Measurements from ENCODE around the gene ANXA3. TPM values are rescaled to one million over a fixed set of nuclear protein-coding genes. Genes with fewer than 3 reads are reported as not detected.

The ANXA3 gene
- total RNA-seq, 2 experiments from 2014 or later, result not detected

DNA sequence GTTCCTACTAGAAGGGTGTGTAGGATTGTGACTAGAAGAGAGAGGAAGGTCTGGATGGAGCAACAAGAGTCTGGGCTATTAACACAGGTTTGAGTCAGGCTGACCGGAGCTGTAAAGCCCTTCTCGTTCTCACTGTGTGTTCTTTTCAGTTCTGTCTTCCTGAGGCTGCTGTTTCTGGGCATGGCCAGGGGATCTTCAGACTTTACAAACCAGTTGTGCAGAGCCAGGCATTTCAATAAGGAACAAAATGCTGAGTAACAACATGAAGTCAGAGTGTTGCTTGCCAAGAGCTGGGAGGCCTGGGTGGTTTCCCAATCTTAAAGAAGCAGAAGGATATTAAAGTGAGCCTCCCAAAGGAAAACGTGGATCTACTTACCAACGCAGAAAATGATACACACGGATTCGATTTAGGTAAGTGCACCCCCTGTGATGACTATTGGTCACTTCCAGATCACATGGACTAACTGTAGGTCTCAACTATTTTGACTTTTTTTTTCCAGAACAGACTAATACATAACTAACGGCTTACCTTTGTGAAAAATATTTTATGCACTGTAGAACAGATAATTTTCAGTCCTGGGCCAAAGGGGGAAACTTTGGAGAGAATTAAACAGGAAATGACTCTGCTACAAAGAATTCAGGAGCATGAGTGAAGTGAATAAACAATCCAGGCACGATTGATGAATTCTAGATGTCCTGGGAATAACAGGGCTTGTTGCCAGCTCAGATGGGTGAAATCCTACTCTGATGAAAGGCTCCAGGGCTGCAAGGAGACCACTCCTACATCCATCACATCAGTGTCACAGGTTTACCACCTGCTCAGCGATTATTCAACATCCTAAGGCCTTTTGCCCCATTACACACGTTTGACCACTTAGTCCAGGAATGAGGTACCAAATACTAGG is 94.5 kb downstream of the ANXA3 start:
- no peaks in the 10 kb centered on the region for H3K4me1 Mint-ChIP-seq (ENCODE audit: low read depth)
- H3K9me3 Mint-ChIP-seq, result no peaks in the 10 kb centered on the region
- no peaks in the 10 kb centered on the region for H3K27me3 Mint-ChIP-seq
- H3K27ac Mint-ChIP-seq, result no peak overlapping the region
- H3K4me3 Mint-ChIP-seq, result no peak overlapping the region
- H3K36me3 Mint-ChIP-seq, result no peaks in the 10 kb centered on the region
- CTCF ChIA-PET, result interaction anchor here (1.4 to 2.5 kb wide), 6 partner anchors 8 to 218 kb away, joined by 3 to 14 read pairs (median 6); no protein-coding TSS in a partner anchor
- POLR2A ChIA-PET, result no interaction called here
- no peak for DNase-seq
- intact Hi-C loops (cut with micrococcal nuclease), result no loop called here

GRCh38 chr4:78647272-78647671 is 95.7 kb downstream of the ANXA3 start:
- no peak overlapping the region for H3K27ac Mint-ChIP-seq
- H3K4me1 Mint-ChIP-seq (ENCODE audit: low read depth), result no peaks in the 10 kb centered on the region
- DNase-seq, result no peak
- no peaks in the 10 kb centered on the region for H3K36me3 Mint-ChIP-seq
- ChIA-PET POLR2A (no interaction called here), CTCF (no interaction called here)
- no peak overlapping the region for H3K4me3 Mint-ChIP-seq
- no peaks in the 10 kb centered on the region for H3K27me3 Mint-ChIP-seq
- H3K9me3 Mint-ChIP-seq, result no peaks in the 10 kb centered on the region
- intact Hi-C loops (cut with micrococcal nuclease), result no loop called here

GRCh38 chr4:78648640-78649363 is 97.2 kb downstream of the ANXA3 start:
- no peaks in the 10 kb centered on the region for H3K36me3 Mint-ChIP-seq
- H3K27ac Mint-ChIP-seq, result no peak overlapping the region
- no peak for DNase-seq
- ChIA-PET POLR2A (no interaction called here), CTCF (no interaction called here)
- intact Hi-C loops (cut with micrococcal nuclease), result no loop called here
- H3K4me3 Mint-ChIP-seq, result no peak overlapping the region
- H3K4me1 Mint-ChIP-seq (ENCODE audit: low read depth), result no peaks in the 10 kb centered on the region
- no peaks in the 10 kb centered on the region for H3K9me3 Mint-ChIP-seq
- H3K27me3 Mint-ChIP-seq, result no peaks in the 10 kb centered on the region

- no peaks in the 10 kb centered on the region for H3K27me3 Mint-ChIP-seq
- POLR2A ChIA-PET, result interaction anchor here (1.3 kb wide), 1 partner anchor 229 kb away, joined by 3 read pairs; no protein-coding TSS in a partner anchor
- CTCF ChIA-PET, result no interaction called here
- intact Hi-C loops (cut with micrococcal nuclease), result loop anchor here (10.0 kb wide), 2 partner anchors 1424 to 1524 kb away; partner anchors contain the start of gene ANTXR2
- H3K9me3 Mint-ChIP-seq, result no peaks in the 10 kb centered on the region
- DNase-seq, result no peak
- H3K4me3 Mint-ChIP-seq, result no peak overlapping the region
- H3K27ac Mint-ChIP-seq, result no peak overlapping the region
- H3K36me3 Mint-ChIP-seq, result no peaks in the 10 kb centered on the region
- no peaks in the 10 kb centered on the region for H3K4me1 Mint-ChIP-seq (ENCODE audit: low read depth)
Observed at GRCh38 chr4:78650106-78651024, 98.8 kb downstream of the ANXA3 start.

- H3K36me3 Mint-ChIP-seq, result no peaks in the 10 kb centered on the region
- POLR2A ChIA-PET, result interaction anchor here (0.6 to 1.3 kb wide), 2 partner anchors 228 to 1157 kb away, joined by 3 read pairs; no protein-coding TSS in a partner anchor
- intact Hi-C loops (cut with micrococcal nuclease), result loop anchor here (10.0 kb wide), 2 partner anchors 1423 to 1523 kb away; partner anchors contain the start of gene ANTXR2
Observed at GRCh38 chr4:78651250-78651860, 99.8 kb downstream of the ANXA3 start.

GRCh38 chr4:78652282-78652876 is 100.8 kb downstream of the ANXA3 start:
- H3K36me3 Mint-ChIP-seq, result no peaks in the 10 kb centered on the region
- CTCF ChIA-PET, result no interaction called here
- no peaks in the 10 kb centered on the region for H3K9me3 Mint-ChIP-seq
- DNase-seq, result no peak
- intact Hi-C loops (cut with micrococcal nuclease), result loop anchor here (10.0 kb wide), 2 partner anchors 1422 to 1522 kb away; partner anchors contain the start of gene ANTXR2
- peaks cover 6% of the 10 kb centered on the region for H3K4me1 Mint-ChIP-seq (ENCODE audit: low read depth)
- no peaks in the 10 kb centered on the region for H3K27me3 Mint-ChIP-seq
- POLR2A ChIA-PET, result no interaction called here
- no peak overlapping the region for H3K4me3 Mint-ChIP-seq
- no peak overlapping the region for H3K27ac Mint-ChIP-seq

More at GRCh38 chr4:78651250-78651860, 99.8 kb downstream of the ANXA3 start:
- DNase-seq, result no peak
- no peaks in the 10 kb centered on the region for H3K9me3 Mint-ChIP-seq
- H3K27ac Mint-ChIP-seq, result no peak overlapping the region
- no peaks in the 10 kb centered on the region for H3K27me3 Mint-ChIP-seq
- H3K4me3 Mint-ChIP-seq, result no peak overlapping the region
- no peaks in the 10 kb centered on the region for H3K4me1 Mint-ChIP-seq (ENCODE audit: low read depth)
- CTCF ChIA-PET, result no interaction called here

DNA sequence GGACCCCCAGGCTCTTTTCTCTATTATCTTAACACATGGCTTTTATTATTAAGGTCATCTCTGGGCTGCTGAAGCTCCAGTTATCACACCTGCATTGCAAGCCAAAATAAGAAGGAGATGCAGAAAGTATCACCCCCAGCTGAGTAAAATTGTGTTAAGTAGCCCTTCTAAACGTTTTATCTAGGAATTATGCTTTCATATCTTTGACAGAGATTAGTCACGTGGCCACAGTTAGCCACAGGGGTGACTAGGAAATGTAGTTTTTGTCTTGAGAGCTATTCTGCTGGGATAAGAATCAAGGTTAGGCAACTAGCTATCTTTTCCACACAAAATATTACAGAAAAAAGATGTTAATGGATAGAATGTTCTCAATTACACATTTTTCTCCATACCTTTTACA is 102.1 kb downstream of the ANXA3 start:
- ChIA-PET POLR2A (interaction anchor here (0.6 kb wide), 1 partner anchor 285 kb away, joined by 3 read pairs; no protein-coding TSS in a partner anchor), CTCF (interaction anchor here (3.3 kb wide), 1 partner anchor 9 kb away, joined by 14 read pairs; no protein-coding TSS in a partner anchor)
- Mint-ChIP-seq H3K36me3 (no peaks in the 10 kb centered on the region), H3K9me3 (no peaks in the 10 kb centered on the region), H3K4me3 (no peak overlapping the region), H3K4me1 (ENCODE audit: low read depth) (peaks cover 19% of the 10 kb centered on the region), H3K27ac (no peak overlapping the region), H3K27me3 (no peaks in the 10 kb centered on the region)
- DNase-seq, result no peak
- intact Hi-C loops (cut with micrococcal nuclease), result loop anchor here (10.0 kb wide), 2 partner anchors 1421 to 1521 kb away; partner anchors contain the start of gene ANTXR2

GRCh38 chr4:78654807-78655206 is 103.2 kb downstream of the ANXA3 start:
- H3K9me3 Mint-ChIP-seq, result no peaks in the 10 kb centered on the region
- H3K27me3 Mint-ChIP-seq, result no peaks in the 10 kb centered on the region
- intact Hi-C loops (cut with micrococcal nuclease), result loop anchor here (5.0 to 10.0 kb wide), 4 partner anchors 282 to 1520 kb away; partner anchors contain the start of genes ANTXR2 and PAQR3
- H3K4me1 Mint-ChIP-seq (ENCODE audit: low read depth), result peaks cover 26% of the 10 kb centered on the region
- no peak overlapping the region for H3K4me3 Mint-ChIP-seq
- POLR2A ChIA-PET, result no interaction called here
- DNase-seq, result no peak
- CTCF ChIA-PET, result interaction anchor here (3.3 kb wide), 1 partner anchor 10 kb away, joined by 14 read pairs; no protein-coding TSS in a partner anchor
- H3K27ac Mint-ChIP-seq, result no peak overlapping the region
- no peaks in the 10 kb centered on the region for H3K36me3 Mint-ChIP-seq

- intact Hi-C loops (cut with micrococcal nuclease), result loop anchor here (1.0 to 10.0 kb wide), 6 partner anchors 44 to 1518 kb away; partner anchors contain the start of genes ANTXR2 and PAQR3
- Mint-ChIP-seq H3K9me3 (no peaks in the 10 kb centered on the region), H3K4me3 (peak overlapping the region; percentile 28), H3K27ac (peak overlapping the region; percentile 19), H3K36me3 (no peaks in the 10 kb centered on the region), H3K27me3 (peaks cover 2% of the 10 kb centered on the region), H3K4me1 (ENCODE audit: low read depth) (peaks cover 30% of the 10 kb centered on the region)
- ChIA-PET POLR2A (no interaction called here), CTCF (interaction anchor here (1.0 kb wide), 1 partner anchor 12 kb away, joined by 4 read pairs; no protein-coding TSS in a partner anchor)
- DNase-seq, result peak; percentile 25
Observed at GRCh38 chr4:78656968-78657445, 105.4 kb downstream of the ANXA3 start.

GRCh38 chr4:78659264-78659663 is 107.7 kb downstream of the ANXA3 start:
- peaks cover 2% of the 10 kb centered on the region for H3K27me3 Mint-ChIP-seq
- H3K4me1 Mint-ChIP-seq (ENCODE audit: low read depth), result peaks cover 34% of the 10 kb centered on the region
- POLR2A ChIA-PET, result no interaction called here
- intact Hi-C loops (cut with micrococcal nuclease), result loop anchor here (5.0 to 10.0 kb wide), 4 partner anchors 278 to 1516 kb away; partner anchors contain the start of genes ANTXR2 and PAQR3
- H3K27ac Mint-ChIP-seq, result no peak overlapping the region
- H3K9me3 Mint-ChIP-seq, result no peaks in the 10 kb centered on the region
- CTCF ChIA-PET, result no interaction called here
- no peak for DNase-seq
- no peak overlapping the region for H3K4me3 Mint-ChIP-seq
- no peaks in the 10 kb centered on the region for H3K36me3 Mint-ChIP-seq
